Spleen (tissue), 11 donors: ENCODE measurements around the gene MEIKIN. TPM values are rescaled to one million over a fixed set of nuclear protein-coding genes. Genes with fewer than 3 reads are reported as not detected.
"Not testable (repeated sequence)": the region's sequence is repeated elsewhere in the genome, so short reads cannot be mapped to it uniquely, and the experiment has no call there.

ENCODE experiments used
- DNase-seq: peaks from one replicate; pipeline ENCODE4 v3.0.0-alpha.2; 2020
- H3K27ac ChIP-seq, 8 donors: fragments of 200-600 bp; sonication (generic) in 7 of 8; 1 replicate in 4 of 8; 2 replicates in 4 of 8; pipeline versions ENCODE4 v1.5.0 to v1.8.0; 2016 to 2021; ENCODE audit warnings: inconsistent platforms in 4 of 8, mild to moderate bottlenecking in 4 of 8, moderate library complexity in 1 of 8
- H3K27me3 ChIP-seq, 7 donors: fragments of 200-600 bp; sonication (generic) in 6 of 7; replicated peaks in 1 of 7; 1 replicate in 4 of 7; 2 replicates in 3 of 7; pipeline versions ENCODE4 v1.5.0 to v1.8.0; 2016 to 2021; ENCODE audit warnings: inconsistent platforms in 3 of 7, mild to moderate bottlenecking in 1 of 7
- H3K36me3 ChIP-seq, 6 donors: fragments of 200-600 bp; sonication (generic) in 5 of 6; 1 replicate in 4 of 6; 2 replicates in 2 of 6; pipeline versions ENCODE4 v1.5.0 to v1.8.0; 2016 to 2021; ENCODE audit warnings: inconsistent platforms in 2 of 6
- H3K4me1 ChIP-seq, 6 donors: fragments of 200-600 bp; sonication (generic) in 5 of 6; 1 replicate in 3 of 6; 2 replicates in 3 of 6; pipeline versions ENCODE4 v1.5.0 to v1.8.0; 2016 to 2021; ENCODE audit warnings: inconsistent platforms in 3 of 6
- H3K4me3 ChIP-seq, 8 donors: fragments of 200-600 bp; sonication (generic) in 7 of 8; 1 replicate in 4 of 8; 2 replicates in 4 of 8; pipeline versions ENCODE4 v1.5.0 to v1.8.0; 2016 to 2021; ENCODE audit warnings: inconsistent platforms in 4 of 8, mild to moderate bottlenecking in 4 of 8, moderate library complexity in 2 of 8
- H3K9me3 ChIP-seq, 8 donors: fragments of 200-600 bp; sonication (generic) in 7 of 8; 1 replicate in 4 of 8; 2 replicates in 4 of 8; pipeline versions ENCODE4 v1.5.0 to v1.8.0; 2016 to 2021; ENCODE audit warnings: inconsistent platforms in 4 of 8
- POLR2A ChIP-seq, 3 donors: fragments of 450-650 bp; IDR thresholded peaks; one replicate each; pipeline ENCODE4 v1.5.1; 2017; ENCODE audit warnings: antibody characterized with exemption in 3 of 3, mild to moderate bottlenecking in 1 of 3
- POLR2AphosphoS5 ChIP-seq, 3 donors: sonication (generic); formaldehyde crosslinking; IDR thresholded peaks; one replicate each; pipeline ENCODE4 v1.5.1; 2017; ENCODE audit warnings: antibody characterized with exemption in 3 of 3
- WGBS, 5 donors: extraction: QIAGEN DNeasy Blood & Tissue Kit in 3 of 5; methylation state at CpG; one replicate each; pipeline versions ENCODE4 v1.1.5 to v1.1.7; 2013 to 2018; 5-methylcytosine and 5-hydroxymethylcytosine counted together
- intact Hi-C: fragments of 100-400 bp; cut with DNase I; formaldehyde crosslinking; loops from one replicate; pipeline ENCODE4 v1.15.0; 2023; ENCODE audit warnings: low total_unique reads
- polyA plus RNA-seq, 3 donors: library from polyadenylated mRNA; stranded (reverse); fragments of 200-250 nt; gene quantifications; one replicate each; pipeline ENCODE4 v1.2.1, GENCODE V29; 2013
- total RNA-seq, 7 donors: library from RNA; depleted of rRNA in 3 of 7; stranded (reverse); fragments of >200 nt in 3 of 7; fragmentation: NEBNext Ultra II Directional in 4 of 7; extraction: Animal tissue kit (Norgen Biotek cat#: 25700) in 4 of 7; gene quantifications; one replicate each; pipeline versions ENCODE4 v1.1.0 to v1.2.1, GENCODE V29; 2016 to 2021
- TF ChIP-seq, protein P1 (sequence below), 11 experiments: fragments of 200-600 bp in 7 of 11; fragments of 450-650 bp in 4 of 11; sonication (generic) in 4 of 11; IDR thresholded peaks in 8 of 11; conservative IDR thresholded peaks in 3 of 11; 1 replicate in 7 of 11; 2 replicates in 4 of 11; pipeline versions ENCODE4 v1.4.0 to v1.8.0; 2016 to 2021; ENCODE audit warnings: antibody characterized with exemption in 11 of 11, inconsistent platforms in 4 of 11, mild to moderate bottlenecking in 1 of 11
- donor health status: healthy with polysubstance abuse.
- donor health status: DM: no; HTN: no; CAD: no; lungs with moderate emphysema.
- donor health status: DM: no; HTN: no; CAD: no.
- donor health status: Bipolar disorder and iron deficiency.
- donor health status: healthy.
- donor health status: DM: no; HTN: no; CAD: no.
- donor health status: DM: yes; HTN: yes; CAD: no.

Gene MEIKIN
- total and polyA plus RNA-seq, 10 donors, result 0.24 TPM; not detected in 9

DNA sequence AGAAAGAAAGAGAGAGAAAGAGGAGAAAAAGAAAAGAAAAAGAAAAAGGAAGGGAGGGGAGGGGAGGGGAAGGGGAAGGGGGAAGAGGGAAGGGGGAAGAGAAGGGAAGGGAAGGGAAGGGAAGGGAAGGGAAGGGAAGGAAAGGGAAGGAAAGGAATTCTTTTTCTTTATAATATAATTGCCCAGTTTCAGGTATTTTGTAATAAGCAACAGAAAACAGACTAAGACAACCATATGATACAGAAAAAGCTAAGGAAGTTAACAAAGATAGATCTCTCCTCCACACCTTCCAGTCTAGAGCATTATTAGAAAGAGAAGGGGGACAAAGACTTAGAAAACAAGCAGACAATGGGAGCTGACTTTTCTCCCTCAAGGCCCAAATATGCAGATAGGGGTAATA lies 31.0 kb downstream of the MEIKIN start:
- H3K9me3 ChIP-seq, result no peaks in the 10 kb centered on the region
- no peaks in the 10 kb centered on the region for H3K4me1 ChIP-seq
- no peak for DNase-seq
- H3K4me3 ChIP-seq, result no peak overlapping the region
- TF ChIP-seq, protein P1, sequence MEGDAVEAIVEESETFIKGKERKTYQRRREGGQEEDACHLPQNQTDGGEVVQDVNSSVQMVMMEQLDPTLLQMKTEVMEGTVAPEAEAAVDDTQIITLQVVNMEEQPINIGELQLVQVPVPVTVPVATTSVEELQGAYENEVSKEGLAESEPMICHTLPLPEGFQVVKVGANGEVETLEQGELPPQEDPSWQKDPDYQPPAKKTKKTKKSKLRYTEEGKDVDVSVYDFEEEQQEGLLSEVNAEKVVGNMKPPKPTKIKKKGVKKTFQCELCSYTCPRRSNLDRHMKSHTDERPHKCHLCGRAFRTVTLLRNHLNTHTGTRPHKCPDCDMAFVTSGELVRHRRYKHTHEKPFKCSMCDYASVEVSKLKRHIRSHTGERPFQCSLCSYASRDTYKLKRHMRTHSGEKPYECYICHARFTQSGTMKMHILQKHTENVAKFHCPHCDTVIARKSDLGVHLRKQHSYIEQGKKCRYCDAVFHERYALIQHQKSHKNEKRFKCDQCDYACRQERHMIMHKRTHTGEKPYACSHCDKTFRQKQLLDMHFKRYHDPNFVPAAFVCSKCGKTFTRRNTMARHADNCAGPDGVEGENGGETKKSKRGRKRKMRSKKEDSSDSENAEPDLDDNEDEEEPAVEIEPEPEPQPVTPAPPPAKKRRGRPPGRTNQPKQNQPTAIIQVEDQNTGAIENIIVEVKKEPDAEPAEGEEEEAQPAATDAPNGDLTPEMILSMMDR (IDR thresholded peaks at IDR 0.05 in 8 of 11, conservative IDR thresholded peaks at IDR 0.05 in 3 of 11), result no peak
- TF ChIP-seq POLR2A (IDR thresholded peaks at IDR 0.05) (no peak), POLR2AphosphoS5 (IDR thresholded peaks at IDR 0.05) (no peak)
- intact Hi-C loops, result no loop called here
- H3K27ac ChIP-seq, result no peak overlapping the region
- no peaks in the 10 kb centered on the region for H3K27me3 ChIP-seq
- no peaks in the 10 kb centered on the region for H3K36me3 ChIP-seq

DNA sequence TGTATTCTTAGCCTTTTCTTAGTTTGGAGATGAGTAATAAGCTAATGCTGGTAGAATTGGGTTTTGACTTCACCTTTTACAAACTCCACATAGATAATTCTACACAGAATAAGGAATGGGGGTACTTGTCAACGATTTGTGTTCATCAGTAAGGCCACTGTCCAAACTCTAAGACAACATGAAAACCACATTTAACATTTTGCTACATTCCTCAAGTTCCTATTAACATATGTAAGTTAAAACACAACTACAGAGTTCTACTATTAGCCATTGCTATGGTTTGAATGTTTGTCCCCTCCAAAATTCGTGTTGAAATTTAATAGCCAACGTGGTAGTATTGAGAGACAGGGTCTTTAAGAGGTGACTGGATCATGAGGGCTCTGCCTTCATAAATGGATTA lies 31.9 kb downstream of the MEIKIN start:
- Histone ChIP-seq H3K27me3 (no peaks in the 10 kb centered on the region), H3K27ac (no peak overlapping the region), H3K4me3 (no peak overlapping the region), H3K36me3 (no peaks in the 10 kb centered on the region), H3K4me1 (no peaks in the 10 kb centered on the region), H3K9me3 (no peaks in the 10 kb centered on the region)
- no peak for DNase-seq
- TF ChIP-seq POLR2A (IDR thresholded peaks at IDR 0.05), result no peak
- TF ChIP-seq POLR2AphosphoS5 (IDR thresholded peaks at IDR 0.05), result no peak
- TF ChIP-seq, protein P1 (IDR thresholded peaks at IDR 0.05 in 8 of 11, conservative IDR thresholded peaks at IDR 0.05 in 3 of 11), result no peak
- WGBS, 5 donors, result 50 to 83% (median 57%) methylated on average over 3 of the region's 3 CpGs
- intact Hi-C loops, result no loop called here

- 79 to 88% (median 83%) methylated on average over 2 of the region's 2 CpGs for WGBS, 5 donors
Observed at GRCh38 chr5:131906668-131907067, 38.8 kb downstream of the MEIKIN start.

GRCh38 chr5:131902266-131902665 lies 43.2 kb downstream of the MEIKIN start:
- intact Hi-C loops, H3K4me3 ChIP-seq, H3K36me3 ChIP-seq, H3K4me1 ChIP-seq, DNase-seq: not testable (repeated sequence)
- WGBS, 5 donors, result 25 to 49% (median 37%) methylated on average over 1 of the region's 1 CpG
- peaks cover 0 to 57% (median 25%) of the 10 kb centered on the region in 8 donors for H3K9me3 ChIP-seq
- H3K27me3 ChIP-seq, result peaks cover 0 to 15% (median 0%) of the 10 kb centered on the region in 7 donors
- H3K27ac ChIP-seq, result peak overlapping the region in 4 of 8 donors; percentile 68 to 83 (median 72)

More at GRCh38 chr5:131906668-131907067, 38.8 kb downstream of the MEIKIN start:
- no peak overlapping the region for H3K27ac ChIP-seq
- H3K4me3 ChIP-seq, result no peak overlapping the region
- no peaks in the 10 kb centered on the region for H3K27me3 ChIP-seq
- TF ChIP-seq, protein P1 (IDR thresholded peaks at IDR 0.05 in 8 of 11, conservative IDR thresholded peaks at IDR 0.05 in 3 of 11), result no peak
- TF ChIP-seq POLR2AphosphoS5 (IDR thresholded peaks at IDR 0.05) (no peak), POLR2A (IDR thresholded peaks at IDR 0.05) (no peak)
- intact Hi-C loops, result no loop called here
- H3K36me3 ChIP-seq, result no peaks in the 10 kb centered on the region
- H3K4me1 ChIP-seq, result no peaks in the 10 kb centered on the region
- H3K9me3 ChIP-seq, result peaks cover 0 to 42% (median 25%) of the 10 kb centered on the region in 8 donors
- DNase-seq, result no peak

DNA sequence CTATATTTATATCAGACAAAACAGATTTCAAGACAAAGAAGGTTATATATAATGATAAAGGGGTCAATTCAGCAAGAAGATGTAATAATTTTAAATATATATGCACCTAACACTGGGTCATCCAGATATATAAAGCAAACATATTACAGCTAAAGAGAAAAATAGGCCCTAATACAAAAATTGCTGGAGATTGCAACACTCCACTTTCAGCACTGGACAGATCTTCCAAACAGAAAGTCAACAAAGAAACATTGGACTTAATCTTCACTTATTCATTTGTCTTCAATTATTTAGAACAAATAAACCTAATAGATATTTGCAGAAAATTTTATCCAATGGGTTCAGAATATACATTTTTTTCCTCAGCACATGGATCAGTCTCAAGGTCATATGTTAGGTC lies 45.8 kb downstream of the MEIKIN start:
- Histone ChIP-seq H3K27me3 (peaks cover 0 to 15% (median 0%) of the 10 kb centered on the region in 7 donors), H3K9me3 (peaks cover 0 to 68% (median 34%) of the 10 kb centered on the region in 8 donors), H3K36me3 (no peaks in the 10 kb centered on the region), H3K4me3 (no peak overlapping the region), H3K27ac (no peak overlapping the region), H3K4me1 (no peaks in the 10 kb centered on the region)
- TF ChIP-seq, protein P1 (IDR thresholded peaks at IDR 0.05 in 8 of 11, conservative IDR thresholded peaks at IDR 0.05 in 3 of 11), result no peak
- TF ChIP-seq POLR2AphosphoS5 (IDR thresholded peaks at IDR 0.05), result no peak
- no peak for TF ChIP-seq POLR2A (IDR thresholded peaks at IDR 0.05)
- intact Hi-C loops, result no loop called here
- DNase-seq, result no peak
